GM21526 (cell line): ENCODE measurements around the gene YPEL3.
"Not testable (repeated sequence)": the region's sequence is repeated elsewhere in the genome, so short reads cannot be mapped to it uniquely, and the experiment has no call there.

Experiments used
- ATAC-seq: cut with Tn5 transposase; IDR thresholded peaks from one replicate; pipeline ENCODE4 v1.9.1; 2021; ENCODE audit warnings: moderate library complexity; ENCODE audit not compliant: unreplicated experiment, low FRiP score

The YPEL3 gene

DNA sequence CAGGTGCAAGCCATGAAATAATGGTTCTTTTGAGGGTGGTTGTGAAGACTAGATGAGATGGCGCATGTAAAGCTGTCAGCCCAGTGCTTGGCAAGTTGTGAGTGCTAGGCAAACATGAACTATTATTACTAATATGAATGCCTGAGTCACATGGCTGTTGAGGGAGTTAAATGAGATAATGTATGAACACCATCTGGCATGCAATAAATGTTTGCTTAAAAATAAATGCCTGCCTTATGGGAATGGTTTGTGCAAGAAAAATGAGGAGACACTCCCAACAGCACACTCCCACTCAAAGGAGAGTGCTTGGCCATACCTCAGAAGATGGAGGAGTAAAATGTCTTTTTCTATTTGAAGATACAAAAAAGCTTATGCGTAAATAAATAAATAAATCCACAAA, 23.4 kb upstream of the YPEL3 start:
- ATAC-seq = no peak

GRCh38 chr16:30117768-30118167, 21.8 kb upstream of the YPEL3 start:
- no peak for ATAC-seq

DNA sequence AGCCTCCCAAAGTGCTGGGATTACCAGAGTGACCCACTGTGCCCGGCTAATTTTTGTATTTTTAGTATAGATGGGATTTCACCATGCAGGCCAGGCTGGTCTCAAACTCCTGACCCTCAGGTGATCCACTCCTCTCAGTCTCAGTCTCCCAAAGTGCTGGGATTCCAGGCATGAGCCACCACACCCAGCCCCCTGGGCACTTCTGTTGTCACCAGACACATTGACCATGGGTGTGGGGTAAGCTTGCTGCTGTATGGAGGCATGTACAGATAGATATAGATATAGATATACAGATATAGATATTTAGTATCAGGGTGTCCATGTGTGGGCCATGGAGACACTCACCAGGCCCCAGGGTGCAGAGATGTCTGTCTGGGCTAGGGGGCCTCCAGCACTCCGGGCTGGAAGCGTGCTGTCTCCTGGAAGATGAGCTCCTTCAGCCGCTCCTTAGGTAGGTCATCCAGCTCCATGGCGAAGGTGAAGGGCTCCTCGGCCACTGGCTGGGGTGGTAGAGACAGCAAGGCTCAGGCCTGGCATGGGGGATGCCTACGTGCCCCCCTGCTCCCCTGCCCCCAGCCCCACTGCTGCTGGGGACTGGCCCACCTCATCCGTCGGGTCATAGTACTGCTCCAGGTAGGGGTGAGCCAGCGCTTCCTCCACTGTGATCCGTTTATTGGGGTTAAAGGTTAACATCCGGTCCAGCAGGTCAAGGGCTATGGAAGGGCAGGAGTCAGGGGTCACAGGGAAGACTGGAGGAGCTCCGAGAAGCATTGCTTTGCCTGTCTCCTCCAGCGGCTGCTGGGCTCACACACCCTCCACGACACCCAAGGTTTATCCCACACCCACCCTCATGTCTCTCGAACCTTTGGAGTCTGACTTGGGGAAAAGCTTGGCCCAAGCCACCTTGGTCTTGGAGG, 20.5 kb upstream of the YPEL3 start:
- ATAC-seq = no peak

GRCh38 chr16:30115238-30115637, 19.2 kb upstream of the YPEL3 start:
- ATAC-seq = no peak

DNA sequence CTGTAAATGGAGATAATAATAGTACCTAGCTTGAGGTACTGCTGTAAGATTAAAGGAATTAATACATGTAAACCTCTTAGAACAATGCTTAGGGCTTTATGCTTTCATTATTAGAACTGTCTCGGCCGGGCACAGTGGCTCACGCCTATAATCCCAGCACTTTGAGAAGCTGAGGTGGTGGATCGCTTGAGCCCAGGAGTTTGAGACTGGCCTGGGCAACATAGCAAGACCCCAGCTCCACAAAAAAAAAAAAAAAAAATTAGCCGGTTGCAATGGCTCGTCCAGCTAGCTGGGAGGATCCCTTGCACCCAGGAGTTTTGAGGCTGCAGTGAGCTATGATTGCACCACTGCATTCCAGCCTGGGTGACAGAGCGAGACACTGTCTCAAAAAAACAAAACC, 18.8 kb upstream of the YPEL3 start:
- ATAC-seq = not testable (repeated sequence)

DNA sequence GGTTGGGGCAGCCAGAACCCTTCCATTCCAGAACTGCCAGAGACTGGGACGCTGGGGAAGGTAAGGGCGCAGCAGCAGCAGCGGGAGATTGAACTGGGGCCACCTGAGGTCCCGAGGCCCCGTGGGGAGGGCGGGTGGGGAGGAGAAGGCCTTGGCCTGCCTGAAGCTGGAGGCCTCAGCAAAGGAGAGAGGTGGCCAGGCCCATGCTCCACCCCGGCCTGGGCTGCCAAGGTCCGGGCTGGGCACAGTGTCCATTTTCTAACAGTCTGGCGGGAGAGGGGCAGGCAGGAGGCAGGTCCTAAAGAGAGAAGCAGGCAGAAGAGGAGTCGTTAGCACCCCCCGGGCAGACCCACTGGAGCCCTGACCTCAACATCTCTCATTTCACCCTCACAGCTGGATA, 18.4 kb upstream of the YPEL3 start:
- ATAC-seq = no peak

GRCh38 chr16:30113711-30114333, 17.8 kb upstream of the YPEL3 start:
- ATAC-seq = no peak

- ATAC-seq = no peak
Observed at GRCh38 chr16:30113031-30113710, 17.2 kb upstream of the YPEL3 start, which contains the start of gene GDPD3. TSS of gene GDPD3 (minus strand) at chr16:30113537. CDS start at chr16:30113478, 59 bp downstream.

- no peak for ATAC-seq
Observed at GRCh38 chr16:30112197-30113030, 16.4 kb upstream of the YPEL3 start.

- no peak for ATAC-seq
Observed at GRCh38 chr16:30110661-30111060, 14.6 kb upstream of the YPEL3 start.

- ATAC-seq = no peak
Observed at GRCh38 chr16:30108059-30108850, 12.2 kb upstream of the YPEL3 start.

GRCh38 chr16:30104492-30104891, 8.5 kb upstream of the YPEL3 start:
- no peak for ATAC-seq

DNA sequence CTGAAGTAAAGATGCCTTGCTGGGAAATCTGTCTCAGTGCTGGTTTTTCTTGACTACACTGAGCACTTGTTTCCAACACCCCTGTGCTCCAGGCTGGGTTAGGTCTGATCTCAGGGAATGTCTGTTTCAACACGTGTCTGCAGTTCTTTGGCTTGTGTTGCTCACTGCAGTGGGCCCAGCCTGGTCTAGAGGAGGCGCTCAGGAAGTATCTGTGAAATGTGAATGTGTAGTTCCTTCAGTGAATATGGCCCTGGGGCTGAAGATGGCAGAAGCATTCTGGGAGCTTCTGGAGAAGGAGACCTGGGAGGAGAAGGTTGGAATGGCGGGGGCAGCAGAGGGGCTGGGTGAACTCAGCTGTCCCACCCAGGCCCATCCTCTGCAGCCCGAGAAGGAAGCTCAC, 8.1 kb upstream of the YPEL3 start:
- no peak for ATAC-seq

GRCh38 chr16:30096862-30097563, 1.0 kb upstream of the YPEL3 start:
- ATAC-seq = no peak

DNA sequence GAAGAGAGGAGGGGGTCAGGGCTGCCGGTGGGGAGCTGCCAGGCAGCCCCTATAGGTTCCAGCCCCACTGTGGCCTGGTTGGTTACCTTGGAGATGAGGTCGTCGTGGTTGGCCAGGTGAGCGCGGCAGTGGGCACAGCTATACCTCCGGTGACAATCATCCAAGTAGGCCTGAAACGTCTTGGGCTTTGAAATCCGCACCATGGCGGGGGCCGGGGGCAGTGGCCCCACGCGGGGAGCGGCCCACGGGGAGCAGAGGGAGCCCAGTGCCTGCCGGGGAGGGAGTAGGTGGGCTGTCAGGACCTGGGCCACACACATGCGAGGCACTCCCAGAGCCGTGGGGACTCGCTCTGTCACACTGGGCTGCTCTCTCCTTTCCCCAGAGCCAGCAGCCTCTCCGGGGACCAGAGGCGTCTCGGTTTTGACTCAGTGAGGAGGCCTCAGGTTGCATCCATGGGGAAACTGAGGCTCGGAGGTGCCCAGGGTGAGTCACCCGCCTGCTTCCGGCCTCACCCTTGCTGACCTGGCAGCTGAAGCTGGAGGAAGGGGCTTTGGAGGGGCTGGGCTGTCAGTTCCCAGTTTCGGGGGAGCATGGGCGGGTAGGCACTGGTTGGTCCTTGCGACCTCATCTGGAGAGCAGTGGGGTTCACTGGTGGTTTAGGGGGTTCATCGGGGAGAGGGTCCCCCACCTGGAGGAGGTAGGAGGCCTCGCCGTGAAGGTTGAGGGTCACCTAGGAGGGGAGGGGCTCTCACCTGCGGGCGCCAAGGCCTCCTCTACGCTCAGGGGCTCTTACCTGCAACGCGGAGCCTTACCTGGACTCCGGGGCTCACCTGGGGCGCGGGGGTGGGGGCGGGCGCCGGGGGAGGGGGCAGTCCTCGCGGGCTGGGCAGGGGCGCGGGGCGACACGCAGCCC, 591 bp downstream of the YPEL3 start:
- no peak for ATAC-seq

DNA sequence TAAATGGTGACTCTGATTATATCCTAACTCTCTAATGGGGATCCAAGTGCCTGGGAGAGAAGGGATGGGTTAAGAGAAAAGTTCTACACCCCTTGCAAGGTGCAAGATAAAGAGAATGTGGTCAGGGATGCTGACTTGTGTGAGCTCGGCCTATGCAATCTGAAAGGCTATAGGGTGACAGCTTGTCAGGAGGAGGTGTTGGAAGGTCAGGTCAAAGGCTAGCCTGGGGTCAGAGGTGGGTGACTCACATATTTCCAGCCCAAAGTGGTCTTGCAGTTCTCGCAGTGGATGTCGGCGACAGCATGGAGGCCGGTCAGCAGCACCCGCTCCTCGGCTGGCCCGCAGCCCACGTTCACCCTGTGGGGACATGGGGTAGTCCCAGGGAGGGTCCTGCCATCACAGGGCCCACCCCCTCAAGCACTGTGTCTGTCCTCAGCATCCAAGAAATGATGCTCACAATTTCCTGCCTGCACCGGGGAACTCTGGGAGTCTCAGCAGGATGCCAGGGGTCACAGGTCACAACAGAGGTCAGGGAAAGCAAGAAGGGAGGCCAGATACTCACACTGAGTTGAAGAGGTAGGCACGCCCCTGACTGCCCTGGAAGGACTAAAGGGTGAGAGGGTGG, 1.4 kb downstream of the YPEL3 start:
- no peak for ATAC-seq

GRCh38 chr16:30092373-30093010, 3.5 kb downstream of the YPEL3 start:
- ATAC-seq = peak; percentile 46
